Hepatocyte (in vitro differentiated cells): ENCODE results near the gene ZIC1. TPM values are rescaled to one million over a fixed set of nuclear protein-coding genes. Genes with fewer than 3 reads are reported as not detected.

ENCODE experiments used
- DNase-seq: peaks from one replicate; pipeline ENCODE4 v3.0.0-alpha.2; 2016; ENCODE audit warnings: low spot score
- H2AFZ ChIP-seq: fragments of 200-600 bp; sonication (generic); 2 replicates; pipeline ENCODE4 v1.6.0; 2016; ENCODE audit warnings: antibody characterized with exemption, mild to moderate bottlenecking
- H3K27ac ChIP-seq: fragments of 200-600 bp; sonication (generic); 2 replicates; pipeline ENCODE4 v1.5.1; 2016; ENCODE audit warnings: mild to moderate bottlenecking
- H3K27me3 ChIP-seq: fragments of 200-600 bp; sonication (generic); 2 replicates; pipeline ENCODE4 v1.6.1; 2016
- H3K36me3 ChIP-seq: fragments of 200-600 bp; sonication (generic); replicated peaks from 2 replicates; pipeline ENCODE4 v1.5.1; 2016; ENCODE audit warnings: low read depth; ENCODE audit not compliant: insufficient read depth
- H3K4me1 ChIP-seq: fragments of 200-600 bp; sonication (generic); 2 replicates; pipeline ENCODE4 v1.5.1; 2016; ENCODE audit warnings: mild to moderate bottlenecking, moderate library complexity; ENCODE audit not compliant: insufficient read depth
- H3K4me2 ChIP-seq: fragments of 200-600 bp; sonication (generic); 2 replicates; pipeline ENCODE4 v1.6.0; 2016
- H3K4me3 ChIP-seq: fragments of 200-600 bp; sonication (generic); 2 replicates; pipeline ENCODE4 v1.5.1; 2016; ENCODE audit warnings: mild to moderate bottlenecking
- H3K79me2 ChIP-seq: fragments of 200-600 bp; sonication (generic); 2 replicates; pipeline ENCODE4 v1.6.0; 2017; ENCODE audit warnings: mild to moderate bottlenecking
- H3K9me2 ChIP-seq: fragments of 200-600 bp; sonication (generic); replicated peaks from 2 replicates; pipeline ENCODE4 v1.6.0; 2017; ENCODE audit warnings: mild to moderate bottlenecking; ENCODE audit not compliant: insufficient read depth
- H3K9me3 ChIP-seq: fragments of 200-600 bp; sonication (generic); 2 replicates; pipeline ENCODE4 v1.5.1; 2016; ENCODE audit warnings: low read depth, mild to moderate bottlenecking
- H4K20me1 ChIP-seq: fragments of 200-600 bp; sonication (generic); 2 replicates; pipeline ENCODE4 v1.6.0; 2016; ENCODE audit warnings: mild to moderate bottlenecking; ENCODE audit not compliant: insufficient read depth, poor library complexity, severe bottlenecking
- CTCF ChIP-seq: fragments of 200-600 bp; sonication (generic); IDR thresholded peaks from 2 replicates; pipeline ENCODE4 v1.5.1; 2016; ENCODE audit warnings: antibody characterized with exemption, mild to moderate bottlenecking; ENCODE audit not compliant: poor library complexity
- EZH2 ChIP-seq: fragments of 200-600 bp; sonication (generic); IDR thresholded peaks from 2 replicates; pipeline ENCODE4 v1.6.1; 2016; ENCODE audit warnings: antibody characterized with exemption, mild to moderate bottlenecking, borderline replicate concordance
- EZH2phosphoT487 ChIP-seq: fragments of 200-600 bp; sonication (generic); IDR thresholded peaks from one replicate; pipeline ENCODE4 v1.6.1; 2018; ENCODE audit warnings: antibody characterized with exemption, mild to moderate bottlenecking, low read depth, moderate library complexity; ENCODE audit not compliant: unreplicated experiment, severe bottlenecking
- WGBS: methylation state at CpG from one replicate; pipeline ENCODE4 v1.1.6; 2016; ENCODE audit warnings: low lambda C conversion rate; ENCODE audit errors: missing lambda C conversion rate; 5-methylcytosine and 5-hydroxymethylcytosine counted together
- polyA plus RNA-seq: library from polyadenylated mRNA; unstranded; fragments of >200 nt; fragmentation: Nextera tagmentation; extraction: Ambion mirVana; gene quantifications from 2 replicates; pipeline ENCODE4 v1.2.1, GENCODE V29; 2016
- total RNA-seq: library from RNA; depleted of rRNA; stranded (reverse); fragments of >200 nt; gene quantifications from 2 replicates; pipeline ENCODE4 v1.2.3, GENCODE V29; 2014

ZIC1 gene
- total and polyA plus RNA-seq, 2 experiments from 2014 or later, result 0.10 TPM; not detected in 1

- no peak for TF ChIP-seq CTCF
- no peak for TF ChIP-seq EZH2
- no peak for TF ChIP-seq EZH2phosphoT487
- no peaks in the 10 kb centered on the region for H3K4me1 ChIP-seq
Observed at GRCh38 chr3:147371771-147372340, 37.3 kb upstream of the ZIC1 start.

GRCh38 chr3:147372525-147373027, 36.6 kb upstream of the ZIC1 start:
- H2AFZ ChIP-seq, result no peak overlapping the region
- no peak for DNase-seq
- no peaks in the 10 kb centered on the region for H3K9me3 ChIP-seq
- H3K79me2 ChIP-seq, result no peaks in the 10 kb centered on the region
- peaks cover 98% of the 10 kb centered on the region for H3K27me3 ChIP-seq
- H4K20me1 ChIP-seq, result no peaks in the 10 kb centered on the region
- H3K4me1 ChIP-seq, result no peaks in the 10 kb centered on the region
- no peak overlapping the region for H3K27ac ChIP-seq
- no peak overlapping the region for H3K4me2 ChIP-seq
- H3K36me3 ChIP-seq, result no peaks in the 10 kb centered on the region
- no peak for TF ChIP-seq CTCF
- peak; percentile 59 for TF ChIP-seq EZH2
- TF ChIP-seq EZH2phosphoT487, result no peak
- no peak overlapping the region for H3K4me3 ChIP-seq
- WGBS, result 8% methylated on average over 17 of the region's 17 CpGs
- no peaks in the 10 kb centered on the region for H3K9me2 ChIP-seq

More at GRCh38 chr3:147371771-147372340, 37.3 kb upstream of the ZIC1 start:
- H3K4me3 ChIP-seq, result no peak overlapping the region
- 12% methylated on average over 6 of the region's 7 CpGs for WGBS
- H3K36me3 ChIP-seq, result no peaks in the 10 kb centered on the region
- H2AFZ ChIP-seq, result no peak overlapping the region
- no peaks in the 10 kb centered on the region for H4K20me1 ChIP-seq
- peaks cover 98% of the 10 kb centered on the region for H3K27me3 ChIP-seq
- H3K9me2 ChIP-seq, result no peaks in the 10 kb centered on the region
- H3K27ac ChIP-seq, result no peak overlapping the region
- no peak for DNase-seq
- no peaks in the 10 kb centered on the region for H3K79me2 ChIP-seq
- no peak overlapping the region for H3K4me2 ChIP-seq
- no peaks in the 10 kb centered on the region for H3K9me3 ChIP-seq

GRCh38 chr3:147373301-147373700, 35.9 kb upstream of the ZIC1 start:
- Histone ChIP-seq H3K9me3 (no peaks in the 10 kb centered on the region), H3K79me2 (no peaks in the 10 kb centered on the region), H3K9me2 (no peaks in the 10 kb centered on the region), H2AFZ (no peak overlapping the region), H4K20me1 (no peaks in the 10 kb centered on the region), H3K36me3 (no peaks in the 10 kb centered on the region), H3K27me3 (peaks cover 98% of the 10 kb centered on the region), H3K4me2 (no peak overlapping the region), H3K4me1 (no peaks in the 10 kb centered on the region), H3K4me3 (no peak overlapping the region), H3K27ac (no peak overlapping the region)
- 5% methylated on average over 6 of the region's 6 CpGs for WGBS
- DNase-seq, result no peak
- TF ChIP-seq EZH2 (no peak), CTCF (no peak), EZH2phosphoT487 (no peak)
